Uterus (tissue), 4 donors: ENCODE data around the gene ADAMTSL1. TPM values are rescaled to one million over a fixed set of nuclear protein-coding genes. Genes with fewer than 3 reads are reported as not detected.

Experiments used
- DNase-seq, 2 donors: peaks; one replicate each; pipeline ENCODE4 v3.0.0-alpha.2; 2019 to 2020
- H3K27ac ChIP-seq, 2 donors: fragments of 200-600 bp; sonication (generic); 1 replicate in 1 of 2; 2 replicates in 1 of 2; pipeline ENCODE4 v1.5.1; 2016 to 2018
- H3K27me3 ChIP-seq, 2 donors: fragments of 200-600 bp; sonication (generic); one replicate each; pipeline ENCODE4 v1.5.1; 2018 to 2019; ENCODE audit warnings: control low read depth in 1 of 2
- H3K36me3 ChIP-seq, 2 donors: fragments of 200-600 bp; sonication (generic); one replicate each; pipeline ENCODE4 v1.5.1; 2019; ENCODE audit warnings: control low read depth in 1 of 2
- H3K4me1 ChIP-seq, 2 donors: fragments of 200-600 bp; sonication (generic); one replicate each; pipeline ENCODE4 v1.5.1; 2018 to 2019; ENCODE audit warnings: control low read depth in 1 of 2
- H3K4me3 ChIP-seq, 2 donors: fragments of 200-600 bp; sonication (generic); 1 replicate in 1 of 2; 2 replicates in 1 of 2; pipeline ENCODE4 v1.5.1; 2018 to 2019; ENCODE audit warnings: mild to moderate bottlenecking in 1 of 2
- H3K9me3 ChIP-seq, 2 donors: fragments of 200-600 bp; sonication (generic); one replicate each; pipeline ENCODE4 v1.5.1; 2019; ENCODE audit warnings: control low read depth in 1 of 2
- CTCF ChIP-seq, 4 experiments: fragments of 200-600 bp in 2 of 4; fragments of 450-650 bp in 2 of 4; sonication (generic) in 2 of 4; IDR thresholded peaks; one replicate each; pipeline ENCODE4 v1.5.1; 2016 to 2019; ENCODE audit warnings: antibody characterized with exemption in 4 of 4, mild to moderate bottlenecking in 2 of 4, moderate library complexity in 1 of 4
- POLR2A ChIP-seq, 2 donors: fragments of 450-650 bp; IDR thresholded peaks; one replicate each; pipeline ENCODE4 v1.6.1; 2016; ENCODE audit warnings: antibody characterized with exemption in 2 of 2, mild to moderate bottlenecking in 1 of 2, moderate library complexity in 1 of 2
- intact Hi-C: fragments of 100-400 bp; cut with DNase I; formaldehyde crosslinking; loops from one replicate; pipeline ENCODE4 v1.15.1; 2023; ENCODE audit warnings: low total_unique reads
- total RNA-seq, 4 donors: library from RNA; depleted of rRNA in 3 of 4; stranded (reverse); fragments of >200 nt in 3 of 4; gene quantifications; one replicate each; pipeline versions ENCODE4 v1.1.0 to v1.2.4, GENCODE V29; 2014 to 2023
- donor health status: DM: yes; HTN: yes; CAD: no.

Gene ADAMTSL1
- total RNA-seq, 4 donors from 2014 or later: 30.0 to 186 (median 138) TPM

GRCh38 chr9:18723366-18723765, 249.4 kb downstream of the ADAMTSL1 start:
- Histone ChIP-seq H3K27me3 (no peaks in the 10 kb centered on the region), H3K9me3 (no peaks in the 10 kb centered on the region), H3K4me1 (peaks cover 0 to 5% of the 10 kb centered on the region in 2 donors), H3K4me3 (no peak overlapping the region), H3K36me3 (no peaks in the 10 kb centered on the region), H3K27ac (no peak overlapping the region)
- no peak for DNase-seq
- no peak for TF ChIP-seq CTCF (IDR thresholded peaks at IDR 0.05)
- TF ChIP-seq POLR2A (IDR thresholded peaks at IDR 0.05): no peak
- intact Hi-C loops: no loop called here

- Histone ChIP-seq H3K27ac (peak overlapping the region; percentile 21 to 61), H3K36me3 (no peaks in the 10 kb centered on the region), H3K4me1 (no peaks in the 10 kb centered on the region), H3K27me3 (no peaks in the 10 kb centered on the region), H3K4me3 (no peak overlapping the region), H3K9me3 (no peaks in the 10 kb centered on the region)
- DNase-seq: no peak
- intact Hi-C loops: no loop called here
- TF ChIP-seq CTCF (IDR thresholded peaks at IDR 0.05): no peak
- TF ChIP-seq POLR2A (IDR thresholded peaks at IDR 0.05): no peak
These were observed 252.6 kb downstream of the ADAMTSL1 start for GRCh38 chr9:18726546-18726945.

GRCh38 chr9:18727904-18728303, 254.0 kb downstream of the ADAMTSL1 start:
- Histone ChIP-seq H3K27ac (no peak overlapping the region), H3K4me3 (no peak overlapping the region), H3K4me1 (no peaks in the 10 kb centered on the region), H3K27me3 (no peaks in the 10 kb centered on the region), H3K9me3 (no peaks in the 10 kb centered on the region), H3K36me3 (no peaks in the 10 kb centered on the region)
- no peak for TF ChIP-seq CTCF (IDR thresholded peaks at IDR 0.05)
- no peak for TF ChIP-seq POLR2A (IDR thresholded peaks at IDR 0.05)
- DNase-seq: no peak
- intact Hi-C loops: no loop called here

GRCh38 chr9:18728642-18729041, 254.7 kb downstream of the ADAMTSL1 start:
- TF ChIP-seq POLR2A (IDR thresholded peaks at IDR 0.05): no peak
- no peak for TF ChIP-seq CTCF (IDR thresholded peaks at IDR 0.05)
- H3K27ac ChIP-seq: no peak overlapping the region

GRCh38 chr9:18730241-18730640, 256.3 kb downstream of the ADAMTSL1 start:
- DNase-seq: no peak
- Histone ChIP-seq H3K4me3 (no peak overlapping the region), H3K27me3 (no peaks in the 10 kb centered on the region), H3K4me1 (no peaks in the 10 kb centered on the region), H3K9me3 (no peaks in the 10 kb centered on the region), H3K27ac (no peak overlapping the region), H3K36me3 (no peaks in the 10 kb centered on the region)
- intact Hi-C loops: no loop called here
- TF ChIP-seq CTCF (IDR thresholded peaks at IDR 0.05) (no peak), POLR2A (IDR thresholded peaks at IDR 0.05) (no peak)

More at GRCh38 chr9:18728642-18729041, 254.7 kb downstream of the ADAMTSL1 start:
- H3K27me3 ChIP-seq: no peaks in the 10 kb centered on the region
- H3K4me3 ChIP-seq: no peak overlapping the region
- intact Hi-C loops: no loop called here
- H3K4me1 ChIP-seq: no peaks in the 10 kb centered on the region
- DNase-seq: no peak
- no peaks in the 10 kb centered on the region for H3K9me3 ChIP-seq
- H3K36me3 ChIP-seq: no peaks in the 10 kb centered on the region
